Coronary artery (tissue), 2 donors: ENCODE measurements around the gene OLFML2B.
"Not testable (repeated sequence)": the region's sequence is repeated elsewhere in the genome, so short reads cannot be mapped to it uniquely, and the experiment has no call there.

Experiments
- DNase-seq: peaks from one replicate; pipeline ENCODE4 v3.0.0-alpha.2; 2017; ENCODE audit warnings: low spot score
- H3K27ac ChIP-seq, 2 donors: fragments of 200-600 bp; sonication (generic); one replicate each; pipeline ENCODE4 v1.5.1; 2016 to 2019
- H3K4me3 ChIP-seq: fragments of 200-600 bp; sonication (generic); 2 replicates; pipeline ENCODE4 v1.5.1; 2016; ENCODE audit warnings: mild to moderate bottlenecking, moderate library complexity
- TF ChIP-seq, protein P1 (sequence below): fragments of 200-600 bp; sonication (generic); IDR thresholded peaks from one replicate; pipeline ENCODE4 v1.5.1; 2019; ENCODE audit warnings: antibody characterized with exemption

OLFML2B gene

DNA sequence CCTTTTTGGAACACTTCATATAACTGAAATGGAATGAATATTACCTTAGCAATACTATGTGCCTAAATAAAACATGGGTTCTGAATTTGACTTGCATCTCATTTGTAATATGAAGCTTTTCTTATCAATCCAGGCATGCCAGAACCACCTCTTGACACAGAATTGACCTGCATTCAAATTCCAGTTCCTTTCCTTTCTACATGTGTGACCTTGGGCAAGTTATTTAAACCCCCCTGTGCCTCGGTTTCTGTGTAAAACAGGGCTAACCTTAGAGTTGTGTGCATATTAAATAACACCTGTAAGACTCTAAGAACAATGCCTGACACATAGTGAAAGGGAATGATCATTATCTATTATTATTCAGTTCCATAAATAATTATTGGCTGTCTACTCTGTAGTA is 43.8 kb upstream of the OLFML2B start:
- Histone ChIP-seq H3K4me3 (no peak overlapping the region), H3K27ac (no peak overlapping the region)
- TF ChIP-seq, protein P1, sequence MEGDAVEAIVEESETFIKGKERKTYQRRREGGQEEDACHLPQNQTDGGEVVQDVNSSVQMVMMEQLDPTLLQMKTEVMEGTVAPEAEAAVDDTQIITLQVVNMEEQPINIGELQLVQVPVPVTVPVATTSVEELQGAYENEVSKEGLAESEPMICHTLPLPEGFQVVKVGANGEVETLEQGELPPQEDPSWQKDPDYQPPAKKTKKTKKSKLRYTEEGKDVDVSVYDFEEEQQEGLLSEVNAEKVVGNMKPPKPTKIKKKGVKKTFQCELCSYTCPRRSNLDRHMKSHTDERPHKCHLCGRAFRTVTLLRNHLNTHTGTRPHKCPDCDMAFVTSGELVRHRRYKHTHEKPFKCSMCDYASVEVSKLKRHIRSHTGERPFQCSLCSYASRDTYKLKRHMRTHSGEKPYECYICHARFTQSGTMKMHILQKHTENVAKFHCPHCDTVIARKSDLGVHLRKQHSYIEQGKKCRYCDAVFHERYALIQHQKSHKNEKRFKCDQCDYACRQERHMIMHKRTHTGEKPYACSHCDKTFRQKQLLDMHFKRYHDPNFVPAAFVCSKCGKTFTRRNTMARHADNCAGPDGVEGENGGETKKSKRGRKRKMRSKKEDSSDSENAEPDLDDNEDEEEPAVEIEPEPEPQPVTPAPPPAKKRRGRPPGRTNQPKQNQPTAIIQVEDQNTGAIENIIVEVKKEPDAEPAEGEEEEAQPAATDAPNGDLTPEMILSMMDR, result no peak
- DNase-seq, result no peak

DNA sequence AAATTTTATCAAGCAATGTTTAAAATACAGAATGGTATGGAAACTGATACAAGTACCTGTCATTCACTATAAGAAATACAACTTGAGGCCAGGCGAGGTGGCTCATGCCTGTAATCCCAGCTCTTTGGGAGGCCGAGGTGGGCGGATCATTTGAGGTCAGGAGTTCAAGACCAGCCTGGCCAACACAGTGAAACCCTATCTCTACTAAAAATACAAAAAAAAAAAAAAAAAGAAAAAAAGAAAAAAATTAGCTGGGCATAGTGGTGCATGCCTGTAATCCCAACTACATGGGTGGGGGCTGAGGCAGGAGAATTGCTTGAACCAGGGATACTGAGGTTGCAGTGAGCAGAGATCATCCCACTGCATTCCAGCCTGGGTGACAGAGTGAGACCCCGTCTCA is 43.2 kb upstream of the OLFML2B start:
- not testable (repeated sequence) for DNase-seq, H3K27ac ChIP-seq, H3K4me3 ChIP-seq

DNA sequence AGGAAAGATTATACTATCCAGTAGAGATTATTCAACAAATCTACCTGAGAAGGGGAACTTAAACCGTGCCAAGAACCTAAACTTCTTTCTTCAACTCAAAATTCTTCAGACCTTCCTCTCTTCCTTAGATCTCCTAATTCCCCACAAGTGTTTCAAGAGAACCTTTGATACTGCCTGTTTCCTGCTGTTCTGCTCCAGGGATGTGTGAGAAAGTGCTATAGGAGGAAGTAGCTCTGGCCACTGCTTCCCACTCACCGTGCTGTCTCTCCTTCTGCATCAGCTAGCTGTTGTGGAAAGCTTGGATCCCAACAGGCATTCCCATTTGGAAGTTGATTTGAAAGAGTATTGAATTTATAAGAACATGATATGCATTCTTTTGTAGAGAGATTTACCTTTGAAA is 41.3 kb upstream of the OLFML2B start:
- TF ChIP-seq, protein P1, result no peak
- no peak for DNase-seq
- Histone ChIP-seq H3K4me3 (no peak overlapping the region), H3K27ac (no peak overlapping the region)

DNA sequence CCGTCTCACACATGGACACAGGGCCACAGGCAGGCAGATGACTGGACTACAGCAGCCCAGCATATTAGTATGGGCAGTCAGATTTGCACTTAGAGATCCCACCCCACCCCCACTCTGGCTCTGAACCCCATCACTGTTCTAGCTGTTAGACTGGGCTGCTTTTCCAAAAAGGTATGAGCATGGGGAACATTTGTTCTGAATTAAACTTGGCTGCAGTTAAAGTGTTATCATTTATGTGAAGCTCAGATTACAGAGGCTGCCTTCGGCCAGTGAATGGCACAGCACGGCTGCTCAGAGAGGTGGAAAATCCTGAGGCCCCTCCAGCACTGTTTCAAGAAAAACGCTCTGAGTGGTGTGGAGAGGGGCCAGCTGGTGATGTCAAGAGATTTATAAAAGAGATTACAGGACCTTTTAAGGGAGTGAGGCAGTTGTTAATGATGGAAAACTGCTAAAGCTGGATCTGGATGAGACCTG is 38.9 kb upstream of the OLFML2B start:
- no peak overlapping the region for H3K4me3 ChIP-seq
- H3K27ac ChIP-seq, result no peak overlapping the region
- TF ChIP-seq, protein P1, result no peak
- DNase-seq, result no peak

DNA sequence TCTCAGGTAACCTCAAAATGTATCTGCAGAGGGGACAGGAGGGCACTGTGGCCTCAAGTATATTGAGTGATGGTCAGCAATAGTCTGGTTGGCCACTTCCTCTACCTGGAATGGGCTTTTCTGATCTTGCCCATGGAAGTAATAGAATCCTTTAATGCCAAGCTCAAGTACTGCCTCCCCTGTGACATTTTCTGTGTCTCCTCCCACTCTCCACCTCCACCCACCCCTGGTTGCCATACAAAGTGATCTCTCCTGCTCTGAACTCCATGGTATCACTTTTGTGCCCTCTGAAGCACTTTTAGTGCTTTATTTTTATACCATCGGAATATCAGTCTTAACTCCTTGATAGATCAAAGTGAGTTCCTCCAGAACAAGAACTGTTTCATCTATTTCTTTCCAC is 36.6 kb upstream of the OLFML2B start:
- Histone ChIP-seq H3K27ac (no peak overlapping the region), H3K4me3 (no peak overlapping the region)
- TF ChIP-seq, protein P1, result no peak
- DNase-seq, result no peak

DNA sequence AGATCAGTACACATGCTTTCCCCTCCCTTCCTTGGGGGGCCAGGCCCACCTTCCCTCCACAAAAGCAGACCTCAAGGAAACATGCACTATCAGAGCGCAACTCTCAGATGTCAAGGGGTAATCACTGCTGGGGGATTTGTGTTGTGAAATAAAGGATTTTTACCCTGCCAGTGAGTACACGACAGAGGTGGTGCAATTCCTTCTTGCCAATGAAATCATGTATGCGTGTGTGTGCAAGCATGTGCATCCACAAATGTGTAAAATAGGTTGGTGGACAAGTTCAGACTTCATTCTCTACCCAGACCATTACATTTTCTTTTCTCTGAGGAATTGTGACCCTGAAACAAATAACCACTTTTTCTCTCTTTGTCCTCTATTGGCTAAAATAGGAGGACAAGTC is 36.1 kb upstream of the OLFML2B start:
- no peak for DNase-seq
- H3K27ac ChIP-seq, result no peak overlapping the region
- H3K4me3 ChIP-seq, result no peak overlapping the region
- TF ChIP-seq, protein P1, result no peak

DNA sequence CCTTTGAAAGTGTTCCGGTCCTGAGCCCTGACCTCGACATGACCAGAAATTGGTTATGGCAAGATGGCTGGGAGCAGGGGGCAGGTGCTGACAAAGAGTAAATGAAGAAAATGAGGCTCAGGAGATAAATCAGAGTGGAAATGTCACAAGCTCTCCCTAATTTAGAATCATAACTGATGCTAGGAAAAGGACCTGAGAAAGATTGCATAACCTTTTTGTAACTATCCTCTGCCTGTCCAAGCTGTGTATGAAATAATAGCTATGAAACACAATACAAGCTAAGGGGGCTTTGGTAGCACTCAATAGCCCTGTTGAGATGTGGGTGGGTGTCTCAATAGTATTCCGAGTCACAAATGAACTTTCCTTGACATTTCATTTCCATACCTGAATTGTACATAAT is 32.9 kb upstream of the OLFML2B start:
- Histone ChIP-seq H3K27ac (no peak overlapping the region), H3K4me3 (no peak overlapping the region)
- no peak for DNase-seq
- TF ChIP-seq, protein P1, result no peak

DNA sequence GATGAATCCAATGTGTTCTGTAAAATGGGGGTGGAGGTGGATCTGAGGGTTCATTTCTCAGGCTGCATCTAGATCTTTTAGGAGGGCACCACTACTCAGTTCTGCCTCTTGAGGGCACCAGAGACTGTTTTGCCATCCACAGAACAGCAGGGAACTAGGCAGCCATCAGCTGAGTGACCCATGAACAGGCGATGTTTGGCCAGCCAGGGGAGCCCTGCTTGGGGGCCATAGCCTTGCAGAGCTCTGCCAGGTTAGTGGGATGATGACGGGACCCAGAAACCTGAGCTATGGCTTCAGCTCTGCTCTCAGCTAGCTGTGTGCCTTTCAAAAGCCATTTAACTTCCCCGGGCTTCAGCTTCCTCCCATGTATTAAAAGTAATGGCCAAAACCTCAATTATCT is 32.4 kb upstream of the OLFML2B start:
- no peak overlapping the region for H3K27ac ChIP-seq
- DNase-seq, result no peak
- TF ChIP-seq, protein P1, result peak; percentile 92
- no peak overlapping the region for H3K4me3 ChIP-seq
